ENCODE results near the gene COX4I1. TPM values are rescaled to one million over a fixed set of nuclear protein-coding genes. Genes with fewer than 3 reads are reported as not detected.

The COX4I1 gene
- total RNA-seq, 4 donors from 2014 or later = 379 to 637 (median 462) TPM

- DNase-seq (ENCODE audit: low spot score) = no peak
- no peak for ATAC-seq (ENCODE audit: low FRiP score)
- TF ChIP-seq CTCF (IDR thresholded peaks at IDR 0.05) = no peak
These were observed 40.9 kb downstream of the COX4I1 start for GRCh38 chr16:85840395-85840794.

- no peak for ATAC-seq (ENCODE audit: low FRiP score)
- no peak for TF ChIP-seq CTCF (IDR thresholded peaks at IDR 0.05)
- DNase-seq (ENCODE audit: low spot score) = no peak
These were observed 41.3 kb downstream of the COX4I1 start for GRCh38 chr16:85840801-85841200.

- no peak for ATAC-seq (ENCODE audit: low FRiP score)
- no peak for DNase-seq (ENCODE audit: low spot score)
- no peak for TF ChIP-seq CTCF (IDR thresholded peaks at IDR 0.05)
These were observed 42.9 kb downstream of the COX4I1 start for GRCh38 chr16:85842435-85842834.

- no peak for ATAC-seq (ENCODE audit: low FRiP score)
- no peak for DNase-seq (ENCODE audit: low spot score)
- TF ChIP-seq CTCF (IDR thresholded peaks at IDR 0.05) = no peak
These were observed 43.4 kb downstream of the COX4I1 start for GRCh38 chr16:85842848-85843247.

GRCh38 chr16:85843471-85844168 is 44.1 kb downstream of the COX4I1 start:
- ATAC-seq (ENCODE audit: low FRiP score) = no peak
- no peak for DNase-seq (ENCODE audit: low spot score)
- TF ChIP-seq CTCF (IDR thresholded peaks at IDR 0.05) = no peak

- ATAC-seq (ENCODE audit: low FRiP score) (no peak), DNase-seq (ENCODE audit: low spot score) (no peak)
- TF ChIP-seq CTCF (IDR thresholded peaks at IDR 0.05) = no peak
These were observed 44.6 kb downstream of the COX4I1 start for GRCh38 chr16:85844169-85844481.

- no peak for TF ChIP-seq CTCF (IDR thresholded peaks at IDR 0.05)
- ATAC-seq (ENCODE audit: low FRiP score) = no peak
- DNase-seq (ENCODE audit: low spot score) = no peak
These were observed 45.3 kb downstream of the COX4I1 start for GRCh38 chr16:85844786-85845185.

All from omental fat pad (tissue), 4 donors.